Neural cell (in vitro differentiated cells): Measurements from ENCODE around the gene GTSE1. TPM values are rescaled to one million over a fixed set of nuclear protein-coding genes. Genes with fewer than 3 reads are reported as not detected.

ENCODE experiments used
- H2AFZ ChIP-seq: fragments of 200-600, 300-800 bp; sonication (generic), shearing (Covaris generic); 2 replicates; pipeline ENCODE4 v1.6.0; 2014; ENCODE audit warnings: low read depth, mild to moderate bottlenecking, antibody characterized with exemption, low read length, moderate library complexity
- H3F3A ChIP-seq: fragments of 200-600 bp; shearing (Covaris generic); 2 replicates; pipeline ENCODE4 v1.6.1; 2016; ENCODE audit warnings: mild to moderate bottlenecking, moderate library complexity, mixed read lengths, antibody characterized with exemption, low read length; ENCODE audit not compliant: insufficient read depth, poor library complexity, severe bottlenecking
- H3K27ac ChIP-seq: fragments of 200-600, 300-800 bp; sonication (generic), shearing (Covaris generic); 2 replicates; pipeline ENCODE4 v1.5.1; 2014; ENCODE audit warnings: mild to moderate bottlenecking, low read length, moderate library complexity
- H3K27me3 ChIP-seq: fragments of 300-800, 200-600 bp; sonication (generic), shearing (Covaris generic); 2 replicates; pipeline ENCODE4 v1.6.0; 2014; ENCODE audit warnings: mild to moderate bottlenecking, low read depth, low read length, moderate library complexity; ENCODE audit not compliant: insufficient read depth
- H3K36me3 ChIP-seq: fragments of 300-800, 200-600 bp; sonication (generic), shearing (Covaris generic); 2 replicates; pipeline ENCODE4 v1.5.1; 2014; ENCODE audit warnings: mild to moderate bottlenecking, antibody characterized with exemption, low read length, moderate library complexity; ENCODE audit not compliant: insufficient read depth
- H3K4me2 ChIP-seq: fragments of 300-800, 200-600 bp; sonication (generic), shearing (Covaris generic); 2 replicates; pipeline ENCODE4 v1.6.0; 2014; ENCODE audit warnings: mild to moderate bottlenecking, low read length
- H3K4me3 ChIP-seq: fragments of 300-800, 200-600 bp; sonication (generic), shearing (Covaris generic); 2 replicates; pipeline ENCODE4 v1.5.1; 2014; ENCODE audit warnings: mild to moderate bottlenecking, low read length, moderate library complexity
- H3K79me2 ChIP-seq: fragments of 200-600 bp; shearing (Covaris generic); replicated peaks from 2 replicates; pipeline ENCODE4 v1.6.0; 2014; ENCODE audit warnings: mild to moderate bottlenecking, low read length, moderate library complexity; ENCODE audit not compliant: insufficient read depth
- H3K9ac ChIP-seq: fragments of 300-800, 200-600 bp; sonication (generic), shearing (Covaris generic); 2 replicates; pipeline ENCODE4 v1.6.1; 2016; ENCODE audit warnings: mild to moderate bottlenecking, low read length, mixed read lengths
- H3K9me2 ChIP-seq: fragments of 200-600 bp; shearing (Covaris generic); 2 replicates; pipeline ENCODE4 v1.6.1; 2016; ENCODE audit warnings: mild to moderate bottlenecking, low read length, mixed read lengths; ENCODE audit not compliant: insufficient read depth
- H3K9me3 ChIP-seq: fragments of 200-600, 300-800 bp; sonication (generic), shearing (Covaris generic); 2 replicates; pipeline ENCODE4 v1.6.1; 2016; ENCODE audit warnings: mild to moderate bottlenecking, mixed run types, low read length, moderate library complexity, mixed read lengths
- H4K20me1 ChIP-seq: fragments of 200-600 bp; shearing (Covaris generic); 2 replicates; pipeline ENCODE4 v1.6.1; 2016; ENCODE audit warnings: mild to moderate bottlenecking, mixed run types; ENCODE audit not compliant: insufficient read depth
- EP300 ChIP-seq: fragments of 450-650 bp; conservative IDR thresholded peaks from 2 replicates; pipeline ENCODE4 v1.6.1; 2014; ENCODE audit warnings: antibody characterized with exemption, mild to moderate bottlenecking, moderate library complexity; ENCODE audit not compliant: poor library complexity, severe bottlenecking
- EZH2 ChIP-seq: fragments of 200-600, 300-800 bp; shearing (Covaris generic), sonication (generic); IDR thresholded peaks from 2 replicates; pipeline ENCODE4 v1.6.1; 2014; ENCODE audit warnings: antibody characterized with exemption, low read length, borderline replicate concordance, mild to moderate bottlenecking; ENCODE audit not compliant: insufficient read depth, poor library complexity, severe bottlenecking
- MXI1 ChIP-seq: fragments of 450-650 bp; conservative IDR thresholded peaks from 2 replicates; pipeline ENCODE4 v1.6.1; 2014; ENCODE audit warnings: antibody characterized with exemption, mild to moderate bottlenecking; ENCODE audit not compliant: poor library complexity, severe bottlenecking
- POLR2AphosphoS5 ChIP-seq: IDR thresholded peaks from 2 replicates; pipeline ENCODE4 v1.6.1; 2012
- RAD21 ChIP-seq: fragments of 450-650 bp; conservative IDR thresholded peaks from 2 replicates; pipeline ENCODE4 v1.6.1; 2014; ENCODE audit warnings: antibody characterized with exemption, mild to moderate bottlenecking, moderate library complexity
- SMC3 ChIP-seq: fragments of 450-650 bp; conservative IDR thresholded peaks from 2 replicates; pipeline ENCODE4 v1.6.1; 2014; ENCODE audit warnings: antibody characterized with exemption, mild to moderate bottlenecking, moderate library complexity; ENCODE audit not compliant: poor library complexity
- TAF1 ChIP-seq: IDR thresholded peaks from 2 replicates; pipeline ENCODE4 v1.6.1; 2012; ENCODE audit warnings: low read depth
- polyA plus RNA-seq: library from polyadenylated mRNA; depleted of rRNA; stranded (reverse); fragments of >200 nt; gene quantifications from 2 replicates; pipeline ENCODE4 v1.2.3, GENCODE V29; 2014
- TF ChIP-seq, protein P1 (sequence below): IDR thresholded peaks from 2 replicates; pipeline ENCODE4 v1.6.1; 2012; ENCODE audit warnings: borderline replicate concordance
- TF ChIP-seq, protein P2 (sequence below): fragments of 450-650 bp; IDR thresholded peaks from 2 replicates; pipeline ENCODE4 v1.5.1; 2014; ENCODE audit warnings: antibody characterized with exemption, mild to moderate bottlenecking, moderate library complexity; ENCODE audit not compliant: poor library complexity, severe bottlenecking

GTSE1 gene
- polyA plus RNA-seq, 1 donor from 2014 or later = 0.28 TPM

DNA sequence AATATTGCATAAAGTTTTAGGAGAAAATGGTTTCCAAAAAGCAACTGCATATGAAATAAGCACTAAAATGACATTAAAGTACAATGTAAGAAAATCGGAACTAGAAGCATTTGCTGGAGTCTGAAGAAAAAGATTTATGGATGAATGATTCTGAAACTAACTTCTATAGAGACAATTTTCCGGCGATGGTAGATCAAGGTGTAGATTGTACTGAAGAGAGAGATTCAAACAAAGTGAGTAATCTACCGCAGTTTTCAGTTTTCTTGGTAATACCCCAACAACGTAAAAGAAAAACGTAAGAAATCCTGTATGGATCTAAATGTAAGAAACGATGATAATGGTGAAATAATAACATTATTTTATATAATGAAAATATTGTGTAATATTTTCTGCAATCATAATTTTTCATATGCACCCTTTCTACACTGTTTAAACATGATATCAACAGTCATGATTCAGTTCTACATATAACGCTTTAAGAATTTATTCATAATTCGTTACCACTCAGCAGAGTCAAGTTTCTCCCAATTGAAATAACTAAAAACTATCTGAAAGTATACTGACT lies 44.8 kb upstream of the GTSE1 start:
- H4K20me1 ChIP-seq = no peaks in the 10 kb centered on the region
- H3K9me2 ChIP-seq = no peaks in the 10 kb centered on the region
- H3K4me2 ChIP-seq = no peak overlapping the region
- TF ChIP-seq TAF1 (no peak), MXI1 (no peak), EZH2 (no peak), RAD21 (no peak), POLR2AphosphoS5 (no peak), EP300 (no peak), SMC3 (no peak)
- TF ChIP-seq, protein P1, sequence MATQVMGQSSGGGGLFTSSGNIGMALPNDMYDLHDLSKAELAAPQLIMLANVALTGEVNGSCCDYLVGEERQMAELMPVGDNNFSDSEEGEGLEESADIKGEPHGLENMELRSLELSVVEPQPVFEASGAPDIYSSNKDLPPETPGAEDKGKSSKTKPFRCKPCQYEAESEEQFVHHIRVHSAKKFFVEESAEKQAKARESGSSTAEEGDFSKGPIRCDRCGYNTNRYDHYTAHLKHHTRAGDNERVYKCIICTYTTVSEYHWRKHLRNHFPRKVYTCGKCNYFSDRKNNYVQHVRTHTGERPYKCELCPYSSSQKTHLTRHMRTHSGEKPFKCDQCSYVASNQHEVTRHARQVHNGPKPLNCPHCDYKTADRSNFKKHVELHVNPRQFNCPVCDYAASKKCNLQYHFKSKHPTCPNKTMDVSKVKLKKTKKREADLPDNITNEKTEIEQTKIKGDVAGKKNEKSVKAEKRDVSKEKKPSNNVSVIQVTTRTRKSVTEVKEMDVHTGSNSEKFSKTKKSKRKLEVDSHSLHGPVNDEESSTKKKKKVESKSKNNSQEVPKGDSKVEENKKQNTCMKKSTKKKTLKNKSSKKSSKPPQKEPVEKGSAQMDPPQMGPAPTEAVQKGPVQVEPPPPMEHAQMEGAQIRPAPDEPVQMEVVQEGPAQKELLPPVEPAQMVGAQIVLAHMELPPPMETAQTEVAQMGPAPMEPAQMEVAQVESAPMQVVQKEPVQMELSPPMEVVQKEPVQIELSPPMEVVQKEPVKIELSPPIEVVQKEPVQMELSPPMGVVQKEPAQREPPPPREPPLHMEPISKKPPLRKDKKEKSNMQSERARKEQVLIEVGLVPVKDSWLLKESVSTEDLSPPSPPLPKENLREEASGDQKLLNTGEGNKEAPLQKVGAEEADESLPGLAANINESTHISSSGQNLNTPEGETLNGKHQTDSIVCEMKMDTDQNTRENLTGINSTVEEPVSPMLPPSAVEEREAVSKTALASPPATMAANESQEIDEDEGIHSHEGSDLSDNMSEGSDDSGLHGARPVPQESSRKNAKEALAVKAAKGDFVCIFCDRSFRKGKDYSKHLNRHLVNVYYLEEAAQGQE = no peak
- TF ChIP-seq, protein P2, sequence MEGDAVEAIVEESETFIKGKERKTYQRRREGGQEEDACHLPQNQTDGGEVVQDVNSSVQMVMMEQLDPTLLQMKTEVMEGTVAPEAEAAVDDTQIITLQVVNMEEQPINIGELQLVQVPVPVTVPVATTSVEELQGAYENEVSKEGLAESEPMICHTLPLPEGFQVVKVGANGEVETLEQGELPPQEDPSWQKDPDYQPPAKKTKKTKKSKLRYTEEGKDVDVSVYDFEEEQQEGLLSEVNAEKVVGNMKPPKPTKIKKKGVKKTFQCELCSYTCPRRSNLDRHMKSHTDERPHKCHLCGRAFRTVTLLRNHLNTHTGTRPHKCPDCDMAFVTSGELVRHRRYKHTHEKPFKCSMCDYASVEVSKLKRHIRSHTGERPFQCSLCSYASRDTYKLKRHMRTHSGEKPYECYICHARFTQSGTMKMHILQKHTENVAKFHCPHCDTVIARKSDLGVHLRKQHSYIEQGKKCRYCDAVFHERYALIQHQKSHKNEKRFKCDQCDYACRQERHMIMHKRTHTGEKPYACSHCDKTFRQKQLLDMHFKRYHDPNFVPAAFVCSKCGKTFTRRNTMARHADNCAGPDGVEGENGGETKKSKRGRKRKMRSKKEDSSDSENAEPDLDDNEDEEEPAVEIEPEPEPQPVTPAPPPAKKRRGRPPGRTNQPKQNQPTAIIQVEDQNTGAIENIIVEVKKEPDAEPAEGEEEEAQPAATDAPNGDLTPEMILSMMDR = no peak
- no peaks in the 10 kb centered on the region for H3F3A ChIP-seq
- no peak overlapping the region for H3K9ac ChIP-seq
- no peaks in the 10 kb centered on the region for H3K79me2 ChIP-seq
- H3K4me3 ChIP-seq = no peak overlapping the region
- no peaks in the 10 kb centered on the region for H3K9me3 ChIP-seq
- no peaks in the 10 kb centered on the region for H3K36me3 ChIP-seq
- H2AFZ ChIP-seq = no peak overlapping the region
- H3K27me3 ChIP-seq = no peaks in the 10 kb centered on the region
- no peak overlapping the region for H3K27ac ChIP-seq

DNA sequence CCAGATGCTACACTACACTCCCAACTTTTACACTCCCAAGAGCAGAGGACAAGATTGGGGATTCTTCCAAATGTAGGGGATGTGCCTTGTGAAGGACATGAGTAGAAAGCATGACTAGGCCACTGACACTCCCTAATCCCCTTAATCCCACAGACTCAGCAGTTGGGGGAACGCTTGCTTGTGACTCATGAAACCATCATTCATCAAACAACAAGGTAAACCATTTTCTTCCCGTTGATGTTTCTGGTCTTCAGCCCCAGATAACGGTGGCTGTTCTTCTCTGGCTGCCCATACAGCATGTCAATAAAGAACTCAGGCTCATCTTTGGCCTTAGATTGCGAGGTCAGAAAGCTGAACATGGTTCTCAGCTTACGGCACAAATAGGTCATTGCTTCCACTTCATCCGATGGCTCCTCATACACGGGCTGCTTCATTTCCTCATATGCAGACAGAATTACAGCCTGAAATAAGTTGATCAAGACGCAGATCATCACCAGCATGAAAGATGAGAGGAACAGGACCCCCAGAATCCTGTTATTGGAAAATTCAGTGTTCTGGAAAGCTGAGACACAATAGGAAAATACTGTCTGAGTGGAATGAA lies 40.2 kb upstream of the GTSE1 start:
- no peaks in the 10 kb centered on the region for H3K79me2 ChIP-seq
- peaks cover 34% of the 10 kb centered on the region for H3K9me3 ChIP-seq
- no peak overlapping the region for H3K4me2 ChIP-seq
- no peaks in the 10 kb centered on the region for H3F3A ChIP-seq
- H3K27me3 ChIP-seq = peaks cover 19% of the 10 kb centered on the region
- no peaks in the 10 kb centered on the region for H4K20me1 ChIP-seq
- H3K9me2 ChIP-seq = no peaks in the 10 kb centered on the region
- no peak overlapping the region for H2AFZ ChIP-seq
- no peaks in the 10 kb centered on the region for H3K36me3 ChIP-seq
- H3K4me3 ChIP-seq = no peak overlapping the region
- no peak overlapping the region for H3K9ac ChIP-seq
- no peak for TF ChIP-seq EP300
- no peak for TF ChIP-seq RAD21
- TF ChIP-seq, protein P1 = no peak
- TF ChIP-seq POLR2AphosphoS5 = no peak
- no peak for TF ChIP-seq SMC3
- TF ChIP-seq TAF1 = no peak
- no peak for TF ChIP-seq EZH2
- no peak for TF ChIP-seq MXI1
- TF ChIP-seq, protein P2 = no peak
- no peak overlapping the region for H3K27ac ChIP-seq
